ENCODE data around the gene CLK1.

The CLK1 gene

GRCh38 chr2:200845194-200845593 lies 19.3 kb downstream of the CLK1 start:
- no peak overlapping the region for H2AFZ ChIP-seq (ENCODE audit: low read length)
- no peaks in the 10 kb centered on the region for H4K20me1 ChIP-seq (ENCODE audit: insufficient read depth, low read length, poor library complexity, severe bottlenecking)
- H3K36me3 ChIP-seq (ENCODE audit: insufficient read depth, low read length): no peaks in the 10 kb centered on the region
- H3K9me3 ChIP-seq (ENCODE audit: insufficient read depth, low read depth, low read length): no peaks in the 10 kb centered on the region
- H3K27me3 ChIP-seq (ENCODE audit: insufficient read depth, low read length, poor library complexity, severe bottlenecking): no peaks in the 10 kb centered on the region
- no peaks in the 10 kb centered on the region for H3F3A ChIP-seq (ENCODE audit: low read depth)
- no peak overlapping the region for H3K4me2 ChIP-seq (ENCODE audit: low read depth, low read length, poor library complexity, severe bottlenecking)
- no peak overlapping the region for H3K4me3 ChIP-seq (ENCODE audit: low read length, poor library complexity, severe bottlenecking)
- no peak overlapping the region for H3K9ac ChIP-seq (ENCODE audit: low read depth, low read length, poor library complexity, severe bottlenecking)
- no peaks in the 10 kb centered on the region for H3K9me2 ChIP-seq (replicated peaks; ENCODE audit: low read depth, low read length)
- H3K4me1 ChIP-seq (ENCODE audit: insufficient read depth, low read length, poor library complexity, severe bottlenecking): no peaks in the 10 kb centered on the region
- TF ChIP-seq EZH2phosphoT487 (IDR thresholded peaks at IDR 0.05; ENCODE audit: borderline replicate concordance) (no peak), CTCF (conservative IDR thresholded peaks at IDR 0.05; ENCODE audit: low read length) (no peak)
- H3K79me2 ChIP-seq (ENCODE audit: insufficient read depth, low read length): no peaks in the 10 kb centered on the region

- TF ChIP-seq CTCF (conservative IDR thresholded peaks at IDR 0.05; ENCODE audit: low read length): no peak
- H3K4me3 ChIP-seq (ENCODE audit: low read length, poor library complexity, severe bottlenecking): no peak overlapping the region
- H3K4me2 ChIP-seq (ENCODE audit: low read depth, low read length, poor library complexity, severe bottlenecking): no peak overlapping the region
- H3K4me1 ChIP-seq (ENCODE audit: insufficient read depth, low read length, poor library complexity, severe bottlenecking): no peaks in the 10 kb centered on the region
- no peaks in the 10 kb centered on the region for H3K27me3 ChIP-seq (ENCODE audit: insufficient read depth, low read length, poor library complexity, severe bottlenecking)
- H3K9me3 ChIP-seq (ENCODE audit: insufficient read depth, low read depth, low read length): no peaks in the 10 kb centered on the region
- H4K20me1 ChIP-seq (ENCODE audit: insufficient read depth, low read length, poor library complexity, severe bottlenecking): no peaks in the 10 kb centered on the region
- H3K9me2 ChIP-seq (replicated peaks; ENCODE audit: low read depth, low read length): no peaks in the 10 kb centered on the region
- no peaks in the 10 kb centered on the region for H3K36me3 ChIP-seq (ENCODE audit: insufficient read depth, low read length)
- H2AFZ ChIP-seq (ENCODE audit: low read length): no peak overlapping the region
- H3K9ac ChIP-seq (ENCODE audit: low read depth, low read length, poor library complexity, severe bottlenecking): no peak overlapping the region
- H3F3A ChIP-seq (ENCODE audit: low read depth): no peaks in the 10 kb centered on the region
- H3K79me2 ChIP-seq (ENCODE audit: insufficient read depth, low read length): no peaks in the 10 kb centered on the region
Measured at GRCh38 chr2:200843993-200844948, 20.2 kb downstream of the CLK1 start.

- Histone ChIP-seq H3F3A (ENCODE audit: low read depth) (no peaks in the 10 kb centered on the region), H3K36me3 (ENCODE audit: insufficient read depth, low read length) (no peaks in the 10 kb centered on the region), H2AFZ (ENCODE audit: low read length) (no peak overlapping the region), H3K79me2 (ENCODE audit: insufficient read depth, low read length) (no peaks in the 10 kb centered on the region), H3K9me3 (ENCODE audit: insufficient read depth, low read depth, low read length) (peaks cover 4% of the 10 kb centered on the region; the same call in 1 of the 2 replicates), H3K27me3 (ENCODE audit: insufficient read depth, low read length, poor library complexity, severe bottlenecking) (no peaks in the 10 kb centered on the region), H3K9me2 (replicated peaks; ENCODE audit: low read depth, low read length) (no peaks in the 10 kb centered on the region), H3K4me2 (ENCODE audit: low read depth, low read length, poor library complexity, severe bottlenecking) (no peak overlapping the region), H3K4me3 (ENCODE audit: low read length, poor library complexity, severe bottlenecking) (no peak overlapping the region), H3K9ac (ENCODE audit: low read depth, low read length, poor library complexity, severe bottlenecking) (no peak overlapping the region), H4K20me1 (ENCODE audit: insufficient read depth, low read length, poor library complexity, severe bottlenecking) (no peaks in the 10 kb centered on the region), H3K4me1 (ENCODE audit: insufficient read depth, low read length, poor library complexity, severe bottlenecking) (no peaks in the 10 kb centered on the region)
- TF ChIP-seq EZH2phosphoT487 (IDR thresholded peaks at IDR 0.05; ENCODE audit: borderline replicate concordance) (no peak), CTCF (conservative IDR thresholded peaks at IDR 0.05; ENCODE audit: low read length) (no peak)
Measured at GRCh38 chr2:200839513-200839912, 24.9 kb downstream of the CLK1 start.

Data from Loucy (cell line).